ENCODE data around the gene ZNF408.
A peak's percentile ranks its signal among the peaks of the same experiment; 100 is the strongest.
"Not testable (repeated sequence)": the region's sequence is repeated elsewhere in the genome, so short reads cannot be mapped to it uniquely, and the experiment has no call there.

ZNF408 gene

DNA sequence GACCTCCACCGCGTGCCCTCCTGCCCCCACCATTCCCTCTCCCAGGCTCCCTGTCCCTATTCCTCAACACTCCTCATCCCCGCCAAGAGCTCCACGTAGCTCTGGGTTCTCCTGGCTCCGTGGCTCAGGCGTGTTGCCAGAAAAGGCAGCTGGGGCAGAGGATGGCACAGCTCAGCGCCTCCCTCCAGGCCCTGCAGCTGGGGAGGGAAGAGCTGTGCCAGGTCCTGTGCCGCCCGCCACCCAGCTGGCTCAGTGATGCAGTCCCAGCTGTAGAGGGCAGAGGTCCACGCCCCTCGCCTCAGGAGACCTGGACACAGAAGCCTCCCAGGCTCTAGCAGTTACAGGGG is 4.6 kb upstream of the ZNF408 start:
- DNase-seq (ENCODE audit: low spot score) = no peak

DNA sequence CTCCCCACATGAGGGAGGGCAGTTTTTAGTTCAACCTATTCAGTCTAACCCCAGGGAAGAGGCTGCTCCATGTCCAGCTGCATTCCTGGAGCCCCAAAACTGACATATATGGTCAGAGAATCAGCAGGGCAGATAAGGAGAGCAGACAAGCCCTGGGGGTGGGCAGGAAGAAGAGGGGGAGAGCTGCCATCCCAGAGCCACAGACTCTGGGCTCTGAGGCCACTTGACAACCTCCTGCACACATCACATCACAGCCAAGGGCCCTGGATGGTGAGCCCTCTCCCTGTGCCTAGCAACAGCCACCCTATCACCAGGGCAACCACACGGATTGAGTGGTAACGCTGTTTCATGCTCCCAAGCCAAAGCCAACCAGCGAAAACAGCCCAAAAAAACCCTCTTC is 3.5 kb upstream of the ZNF408 start:
- no peak for DNase-seq (ENCODE audit: low spot score)

DNA sequence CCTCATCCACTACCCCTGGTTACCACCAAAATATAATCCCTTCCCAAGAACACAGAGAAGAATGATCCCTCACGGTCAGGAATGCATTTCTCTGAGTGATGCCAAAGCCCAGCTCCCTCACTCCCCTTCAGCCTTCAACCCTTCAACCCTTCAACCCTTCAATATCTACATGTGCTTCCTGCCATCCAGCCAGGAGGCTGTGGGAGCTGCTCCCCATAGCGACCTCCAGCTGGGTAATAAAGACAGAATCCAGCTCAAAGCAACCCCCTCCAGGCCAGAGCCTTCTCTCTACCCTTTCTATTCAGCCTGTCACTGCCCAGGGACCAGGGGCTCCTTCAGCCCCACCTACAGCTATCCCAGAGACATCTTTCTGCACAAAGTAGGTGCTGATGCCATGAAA is 3.1 kb upstream of the ZNF408 start:
- no peak for DNase-seq (ENCODE audit: low spot score)

- DNase-seq (ENCODE audit: low spot score) = no peak
Measured at GRCh38 chr11:46698597-46698996, 2.2 kb upstream of the ZNF408 start.

DNA sequence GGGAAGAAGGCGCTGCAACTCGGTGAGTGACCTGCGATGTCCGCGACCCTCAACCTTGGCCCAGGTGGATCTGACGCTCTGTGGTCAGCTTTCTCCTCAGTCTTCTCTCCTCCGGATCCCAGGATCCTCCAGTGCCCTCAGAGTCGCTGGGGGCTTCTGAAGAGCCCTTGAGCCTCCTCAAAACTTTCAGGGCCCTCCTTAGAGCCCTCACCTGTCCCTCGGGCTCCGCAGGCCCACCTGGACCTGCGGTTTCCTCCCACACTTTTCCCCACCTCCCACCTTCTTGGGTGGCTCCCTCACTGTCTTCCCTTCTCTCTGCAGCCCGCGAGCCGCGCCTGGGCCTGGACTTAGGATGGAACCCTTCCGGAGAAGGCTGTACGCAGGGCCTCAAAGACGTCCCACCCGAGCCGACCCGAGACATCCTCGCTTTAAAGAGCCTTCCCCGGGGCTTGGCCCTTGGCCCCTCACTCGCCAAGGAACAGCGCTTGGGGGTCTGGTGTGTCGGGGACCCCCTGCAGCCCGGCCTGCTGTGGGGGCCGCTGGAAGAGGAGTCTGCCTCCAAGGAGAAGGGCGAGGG is 335 bp downstream of the ZNF408 start:
- no peak for DNase-seq (ENCODE audit: low spot score)

GRCh38 chr11:46705070-46705688 is 4.3 kb downstream of the ZNF408 start:
- no peak for DNase-seq (ENCODE audit: low spot score)

DNA sequence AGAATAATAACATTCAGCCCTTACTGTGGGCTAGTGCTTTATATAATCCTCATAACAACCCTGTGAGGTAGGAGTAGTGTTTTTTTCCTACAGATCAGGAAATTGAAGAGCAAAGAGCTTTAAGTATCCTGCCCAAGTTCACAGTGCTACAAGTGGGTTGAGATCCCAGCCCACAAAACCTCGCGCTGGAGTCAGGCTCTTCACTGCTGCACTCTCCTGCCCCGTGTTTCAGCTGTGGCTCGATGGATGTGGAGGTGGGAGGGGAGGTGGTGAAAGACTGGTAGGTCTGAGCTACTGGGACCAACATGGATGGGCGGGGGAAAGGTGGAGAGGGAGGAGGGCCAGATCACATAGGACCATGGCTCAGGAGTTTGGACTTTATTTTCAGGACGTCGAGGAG is 6.1 kb downstream of the ZNF408 start:
- no peak for DNase-seq (ENCODE audit: low spot score)

DNA sequence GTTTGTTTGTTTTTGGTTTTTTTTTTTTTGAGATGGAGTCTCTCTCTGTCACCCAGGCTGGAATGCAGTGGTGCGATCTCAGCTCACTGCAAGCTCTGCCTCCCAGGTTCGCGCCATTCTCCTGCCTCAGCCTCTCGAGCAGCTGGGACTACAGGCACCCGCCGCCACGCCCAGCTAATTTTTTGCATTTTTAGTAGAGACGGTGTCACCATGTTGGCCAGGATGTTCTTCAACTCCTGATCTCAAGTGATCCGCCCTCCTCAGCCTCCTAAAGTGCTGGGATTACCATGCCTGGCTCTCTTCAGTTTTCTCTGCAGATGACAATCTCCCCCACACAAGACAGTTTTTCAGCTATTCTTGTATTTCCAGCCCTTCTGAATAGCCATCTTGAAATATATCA is 8.5 kb downstream of the ZNF408 start:
- not testable (repeated sequence) for DNase-seq (ENCODE audit: low spot score)

GRCh38 chr11:46710821-46711269 is 10.0 kb downstream of the ZNF408 start:
- DNase-seq (ENCODE audit: low spot score) = no peak

- no peak for DNase-seq (ENCODE audit: low spot score)
Measured at GRCh38 chr11:46711303-46711702, 10.5 kb downstream of the ZNF408 start.

- DNase-seq (ENCODE audit: low spot score) = no peak
Measured at GRCh38 chr11:46712874-46713576, 12.2 kb downstream of the ZNF408 start.

GRCh38 chr11:46717825-46718154 is 17.0 kb downstream of the ZNF408 start:
- DNase-seq (ENCODE audit: low spot score) = not testable (repeated sequence)

- no peak for DNase-seq (ENCODE audit: low spot score)
Measured at GRCh38 chr11:46718155-46719019, 17.6 kb downstream of the ZNF408 start.

GRCh38 chr11:46719048-46719542 is 18.3 kb downstream of the ZNF408 start, which contains the start of gene F2:
F2 (plus strand) TSS chr11:46719213; CDS start chr11:46719236, 23 bp downstream.
- no peak for DNase-seq (ENCODE audit: low spot score)

- DNase-seq (ENCODE audit: low spot score) = no peak
Measured at GRCh38 chr11:46719543-46720218, 18.9 kb downstream of the ZNF408 start.

DNA sequence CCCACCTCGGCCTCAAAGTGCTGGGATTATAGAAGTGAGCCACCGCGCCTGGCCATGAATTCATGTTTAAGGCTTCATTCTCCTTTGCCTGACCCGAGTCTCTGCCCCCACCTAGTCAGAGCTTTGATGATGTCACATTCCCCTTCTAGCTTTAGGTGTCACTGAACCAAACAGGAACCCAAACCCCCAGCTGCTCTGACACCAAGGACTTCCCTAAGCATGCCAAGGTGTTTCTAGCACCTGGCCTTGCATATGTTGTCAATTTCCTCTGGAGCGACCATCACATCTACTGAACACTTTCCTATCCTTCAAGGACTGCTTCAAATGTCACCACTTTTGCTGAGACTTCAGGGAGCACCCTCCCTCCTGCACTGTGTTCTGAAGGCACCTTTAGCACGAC is 20.5 kb downstream of the ZNF408 start:
- DNase-seq (ENCODE audit: low spot score) = no peak

GRCh38 chr11:46722566-46723358 is 21.9 kb downstream of the ZNF408 start:
- no peak for DNase-seq (ENCODE audit: low spot score)

DNA sequence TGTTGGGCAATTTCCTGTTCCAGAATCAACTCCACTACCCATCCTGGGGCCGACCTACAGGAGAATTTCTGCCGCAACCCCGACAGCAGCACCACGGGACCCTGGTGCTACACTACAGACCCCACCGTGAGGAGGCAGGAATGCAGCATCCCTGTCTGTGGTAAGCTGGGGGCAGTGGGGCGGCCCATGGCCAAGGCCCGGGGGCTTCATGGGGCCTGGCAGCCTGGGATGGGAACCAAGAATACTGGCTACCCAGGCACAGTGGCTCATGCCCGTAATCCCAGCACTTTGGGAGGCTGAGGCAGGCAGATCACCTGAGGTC is 22.5 kb downstream of the ZNF408 start:
- no peak for DNase-seq (ENCODE audit: low spot score)

- peak; percentile 34 for DNase-seq (ENCODE audit: low spot score)
Measured at GRCh38 chr11:46724088-46724487, 23.3 kb downstream of the ZNF408 start.

- DNase-seq (ENCODE audit: low spot score) = no peak
Measured at GRCh38 chr11:46725338-46726205, 24.7 kb downstream of the ZNF408 start.
